CMK (cell line): Measurements from ENCODE around the gene ST6GAL2.

Experiments used
- DNase-seq: peaks from one replicate; pipeline ENCODE4 v3.0.0-alpha.2; 2010; ENCODE audit warnings: low read depth

Gene ST6GAL2

DNA sequence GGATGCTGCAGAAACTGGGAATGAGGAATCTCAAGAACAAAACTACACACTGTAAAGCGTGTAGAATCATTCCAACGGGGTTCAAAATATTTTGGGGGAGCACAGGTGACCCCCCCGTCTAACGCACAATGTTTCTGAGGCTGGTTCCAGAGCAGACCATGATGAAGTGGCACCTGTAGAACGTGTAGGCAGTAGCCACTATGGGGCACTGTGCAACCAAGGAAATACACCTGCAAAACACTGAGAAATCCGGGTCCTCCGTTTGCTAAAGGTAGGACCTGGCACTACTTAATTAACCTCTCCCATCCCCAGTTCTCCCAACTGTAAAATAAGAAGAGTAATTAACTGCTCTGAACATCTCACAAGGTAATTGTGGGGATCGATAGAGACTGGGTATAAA lies 22.6 kb downstream of the ST6GAL2 start:
- no peak for DNase-seq

GRCh38 chr2:106859498-106859897 lies 26.5 kb downstream of the ST6GAL2 start:
- no peak for DNase-seq

DNA sequence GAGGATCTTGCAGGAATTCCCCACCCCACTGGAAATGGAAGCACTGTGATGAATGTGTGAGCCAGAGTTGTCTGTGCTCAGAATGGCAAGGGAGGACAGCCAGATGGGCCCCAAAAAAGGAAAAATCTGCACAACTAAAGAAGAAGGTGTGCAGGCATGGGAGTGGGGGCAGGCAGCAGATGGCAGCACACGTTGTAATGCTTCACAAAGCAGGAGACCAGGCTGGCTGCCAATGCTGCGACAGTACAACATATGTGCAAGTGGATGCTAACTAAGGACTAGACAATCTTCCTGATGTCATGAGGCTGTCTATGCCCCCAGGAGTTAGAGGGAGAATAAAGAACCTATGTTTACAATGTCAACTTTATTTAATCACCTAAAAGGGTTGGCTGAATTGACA lies 27.2 kb downstream of the ST6GAL2 start:
- no peak for DNase-seq

DNA sequence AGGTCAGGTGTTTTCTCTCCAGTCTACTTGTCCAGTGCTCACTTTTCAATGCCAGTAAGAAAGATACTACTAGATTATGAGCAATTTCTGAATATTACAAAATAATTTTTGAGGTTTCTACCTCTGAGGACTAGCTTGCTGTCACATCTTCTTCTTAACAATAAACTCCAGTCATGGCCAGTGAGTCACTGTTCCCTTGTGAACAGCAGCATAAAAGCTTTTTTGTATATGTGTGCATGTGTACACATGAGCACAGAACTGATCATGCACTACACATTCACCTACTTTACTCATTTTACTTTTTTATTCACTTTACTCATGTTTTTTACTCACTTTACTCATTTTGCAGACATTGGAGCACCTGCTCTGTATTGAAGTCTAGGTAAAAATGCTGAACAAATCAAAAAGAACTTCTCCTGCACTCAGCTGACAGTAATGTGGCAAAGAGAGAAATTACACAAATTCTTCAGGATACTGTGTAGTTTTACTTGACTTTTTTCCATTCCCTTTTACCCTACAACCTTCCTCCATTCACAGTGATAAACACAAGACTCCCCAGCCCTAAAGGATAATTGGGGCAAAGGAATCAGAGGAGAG lies 28.0 kb downstream of the ST6GAL2 start:
- no peak for DNase-seq

- DNase-seq, result no peak
Observed at GRCh38 chr2:106853631-106854030, 32.3 kb downstream of the ST6GAL2 start.

DNA sequence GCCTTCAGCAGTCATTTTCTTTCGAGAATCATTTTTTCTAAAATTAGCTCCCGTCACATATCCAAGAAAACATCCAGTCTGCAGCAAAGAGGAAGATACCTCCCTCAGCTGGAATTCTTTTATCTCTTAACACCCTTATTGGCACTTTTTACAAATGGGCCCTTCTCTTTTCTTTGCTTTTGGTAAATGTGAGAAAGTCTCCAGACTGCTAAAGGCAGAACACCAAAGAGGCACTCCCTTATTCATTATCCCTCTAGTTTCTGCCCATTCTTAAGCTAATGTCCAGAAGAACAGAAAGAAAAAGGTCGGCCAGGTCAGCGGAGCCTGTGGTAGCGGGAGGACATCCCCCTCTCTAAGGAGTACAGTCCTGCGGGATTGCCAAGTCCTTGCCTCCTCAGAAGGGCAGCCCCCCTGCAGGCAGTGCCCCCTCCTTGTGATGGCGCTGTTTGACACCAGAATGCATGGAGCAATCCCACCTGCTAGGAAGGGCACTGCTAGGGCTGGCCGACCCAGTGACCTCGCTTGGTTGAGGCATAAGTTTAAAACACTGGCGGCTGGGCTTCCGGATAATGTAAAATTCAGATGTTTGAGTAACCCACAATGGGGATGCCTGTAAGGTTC lies 34.0 kb downstream of the ST6GAL2 start:
- no peak for DNase-seq

DNA sequence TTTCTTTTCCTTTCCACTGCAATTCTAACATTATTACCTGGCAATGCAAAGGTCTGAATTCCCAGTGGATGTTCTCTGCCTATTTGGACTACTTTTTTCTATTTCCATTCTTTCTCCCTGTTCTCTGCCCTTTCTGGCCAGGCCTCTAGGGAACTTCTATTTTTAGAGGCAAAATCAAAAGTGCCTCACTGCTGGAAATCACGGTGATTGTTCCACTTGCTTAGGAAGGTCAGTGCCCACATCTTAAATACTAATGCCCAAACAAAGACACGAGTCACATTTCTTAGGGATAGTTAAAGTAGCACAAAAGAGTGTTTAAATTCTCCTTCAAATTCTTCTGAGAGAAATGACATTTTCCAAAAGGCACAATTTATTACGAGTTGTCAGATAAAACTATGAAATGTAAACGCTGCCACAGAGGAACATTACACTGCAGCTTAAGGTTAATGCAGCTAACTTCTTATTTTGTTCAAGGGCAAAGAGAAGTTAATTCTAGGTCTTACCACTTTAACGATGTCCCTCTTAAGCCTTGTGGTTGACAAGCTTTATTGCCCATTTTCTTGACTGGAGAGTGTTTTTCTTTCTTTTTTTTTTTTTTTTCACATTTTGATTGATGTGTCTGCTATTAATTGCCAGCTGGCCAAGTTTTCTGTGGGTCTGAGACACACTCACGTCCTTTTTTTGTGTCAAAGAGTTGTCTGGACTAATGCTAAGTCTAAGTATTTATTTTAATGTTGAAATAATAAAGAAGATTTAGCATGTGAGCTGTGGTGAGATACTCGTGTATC lies 34.7 kb downstream of the ST6GAL2 start:
- no peak for DNase-seq

DNA sequence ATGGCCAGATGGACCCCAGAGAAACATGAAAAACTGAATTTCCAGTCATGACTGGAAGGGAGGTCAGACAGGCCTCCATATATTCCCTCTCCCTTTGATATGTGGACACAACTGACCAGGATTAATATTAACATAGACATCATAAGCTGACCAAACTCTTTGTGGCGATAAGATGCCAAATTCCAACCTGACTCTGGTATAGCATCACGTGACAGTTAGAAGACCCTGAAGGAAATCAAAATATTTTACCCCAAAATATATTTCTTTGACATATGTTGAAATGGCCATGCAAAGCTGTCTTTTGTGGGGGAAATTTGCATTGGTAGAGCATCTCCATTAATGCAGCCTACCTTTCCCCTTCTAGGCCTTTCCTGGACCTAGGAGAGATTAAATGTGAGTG lies 36.7 kb downstream of the ST6GAL2 start:
- no peak for DNase-seq

DNA sequence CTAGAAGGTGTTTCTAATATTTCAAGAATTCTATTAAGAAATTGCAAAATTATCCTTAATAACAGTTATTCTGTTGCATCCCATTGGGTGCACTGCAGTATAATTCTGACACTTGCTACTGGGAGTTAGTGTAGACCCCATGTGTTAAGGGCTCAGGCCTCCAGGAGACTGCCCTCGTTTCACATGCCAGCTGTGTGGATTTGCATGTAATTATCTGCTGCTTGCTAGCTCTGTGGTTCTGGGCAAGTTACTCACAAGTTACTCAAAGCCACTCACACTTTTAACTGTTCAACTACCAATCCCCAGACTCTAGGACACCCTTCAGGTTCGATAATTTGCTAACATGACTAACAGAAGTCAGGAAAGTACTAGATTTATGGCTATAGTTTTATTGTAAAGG lies 38.6 kb downstream of the ST6GAL2 start:
- no peak for DNase-seq

- no peak for DNase-seq
Observed at GRCh38 chr2:106845716-106846115, 40.3 kb downstream of the ST6GAL2 start.

- no peak for DNase-seq
Observed at GRCh38 chr2:106843910-106844250, 42.1 kb downstream of the ST6GAL2 start.

DNA sequence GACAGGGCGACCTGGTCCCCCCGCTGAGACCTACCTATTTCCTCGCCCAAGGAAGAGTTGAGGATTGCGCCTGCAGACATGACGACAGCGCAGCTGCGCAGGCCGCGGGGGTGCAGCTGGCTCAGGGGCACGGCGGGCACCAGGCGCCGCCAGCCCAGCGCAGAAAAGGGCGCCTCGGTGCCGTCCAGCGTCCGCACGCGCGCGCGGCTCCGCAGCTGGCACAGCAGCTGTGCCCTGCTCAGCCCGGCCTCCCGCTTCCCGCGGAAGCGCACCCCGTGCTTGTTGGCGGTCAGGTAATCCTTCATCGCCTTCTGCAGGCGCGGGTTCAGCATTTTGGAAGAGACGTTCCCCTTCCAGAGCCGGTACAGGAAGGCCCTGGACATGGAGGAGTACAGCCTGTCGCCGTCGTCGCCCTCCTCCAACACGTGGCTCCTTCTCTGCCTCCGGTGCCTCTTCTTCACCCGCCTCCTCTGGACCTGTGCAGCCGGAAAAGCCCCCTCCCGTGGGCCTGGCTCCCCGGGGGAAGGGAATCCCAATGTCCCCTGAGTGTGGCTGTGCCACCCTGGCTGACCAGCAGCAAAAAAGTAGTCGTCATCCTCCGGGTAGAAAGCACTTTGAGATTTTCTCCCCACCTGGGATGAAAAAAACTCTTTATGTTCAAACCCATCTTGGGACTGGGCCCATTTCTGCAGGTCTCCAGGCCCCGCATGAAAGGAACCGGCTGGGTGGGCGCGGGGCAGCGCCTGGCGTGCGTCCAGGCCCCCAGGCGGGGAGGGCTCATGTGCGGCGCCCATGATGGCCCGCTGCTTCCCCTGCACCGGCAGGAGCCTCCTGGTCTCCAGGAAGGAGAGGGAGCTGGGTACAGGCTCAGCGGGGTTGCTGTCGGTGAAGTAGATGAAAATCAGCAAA lies 42.7 kb downstream of the ST6GAL2 start:
- no peak for DNase-seq

GRCh38 chr2:106841886-106842645 lies 43.9 kb downstream of the ST6GAL2 start:
- no peak for DNase-seq

DNA sequence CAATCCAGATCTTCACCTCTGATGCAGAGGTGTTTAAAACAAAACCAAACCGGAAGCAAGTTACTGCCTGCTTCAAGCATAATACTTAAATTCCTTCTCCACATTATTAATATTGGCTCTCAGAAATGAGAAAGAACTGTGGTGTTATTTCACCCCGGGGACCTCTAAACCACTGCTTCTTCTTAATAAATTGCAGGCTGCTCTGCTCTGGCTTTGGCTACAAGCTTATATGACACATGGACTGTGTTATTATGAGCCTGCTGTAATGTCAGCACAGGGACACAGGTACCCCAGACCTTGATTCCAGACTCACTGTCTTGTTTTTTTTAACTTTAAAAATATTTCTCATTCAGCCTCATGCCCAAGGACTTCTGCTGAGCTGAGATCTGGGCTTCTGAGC lies 45.1 kb downstream of the ST6GAL2 start:
- no peak for DNase-seq

DNA sequence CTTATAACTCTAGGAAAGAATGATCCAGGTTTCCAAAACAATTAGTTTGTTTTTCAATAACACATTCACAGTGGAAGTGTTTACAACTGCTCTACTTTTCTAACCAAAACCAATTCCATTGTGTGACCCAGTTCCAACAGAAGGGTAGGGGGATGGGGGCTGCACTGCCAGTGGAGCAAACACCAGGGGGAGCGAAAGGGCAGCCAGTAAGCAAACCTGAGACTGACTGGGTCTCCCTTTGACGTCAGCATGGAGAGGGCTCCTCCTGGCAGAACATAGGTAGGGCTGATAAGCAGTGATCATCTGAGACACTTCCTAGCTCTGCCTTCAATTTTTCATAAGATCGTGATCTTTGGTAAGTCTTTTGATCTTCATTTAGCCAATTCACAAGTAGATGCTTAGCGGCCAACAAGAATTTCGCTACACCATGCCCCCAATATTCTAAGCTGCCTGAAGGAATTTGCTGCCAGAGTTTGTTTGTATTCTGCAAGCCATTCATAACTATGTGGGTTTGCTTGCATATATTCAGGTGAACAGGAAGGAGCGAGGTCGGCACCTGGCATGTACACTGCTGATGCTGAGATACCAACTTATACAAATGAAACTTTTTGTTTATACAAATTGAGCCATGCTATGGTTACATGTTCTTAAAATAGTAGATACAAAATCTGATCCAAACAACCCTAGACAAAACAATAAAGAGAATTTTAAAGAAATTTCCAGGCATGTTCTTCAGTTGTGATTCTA lies 45.9 kb downstream of the ST6GAL2 start:
- DNase-seq, result no peak

DNA sequence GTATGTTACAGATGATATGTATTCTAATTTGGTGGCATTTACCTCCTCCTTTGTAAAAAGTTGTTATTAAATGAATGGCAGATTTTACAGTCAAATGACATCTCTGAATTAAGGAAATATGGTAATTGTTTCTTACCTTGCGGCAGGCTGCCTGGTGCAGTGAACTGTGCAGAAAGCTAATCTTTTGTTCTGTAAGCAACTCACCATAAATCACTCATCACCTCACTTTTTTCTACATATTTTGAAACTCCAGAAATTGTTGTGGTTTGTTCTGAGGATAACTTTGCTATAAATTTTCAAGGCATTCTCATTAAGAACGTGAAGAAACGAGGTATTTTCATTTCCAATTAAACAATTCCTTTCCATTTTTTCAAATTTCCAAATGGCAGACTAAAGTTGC lies 52.7 kb downstream of the ST6GAL2 start:
- DNase-seq, result no peak

GRCh38 chr2:106831816-106832569 lies 54.0 kb downstream of the ST6GAL2 start:
- no peak for DNase-seq

DNA sequence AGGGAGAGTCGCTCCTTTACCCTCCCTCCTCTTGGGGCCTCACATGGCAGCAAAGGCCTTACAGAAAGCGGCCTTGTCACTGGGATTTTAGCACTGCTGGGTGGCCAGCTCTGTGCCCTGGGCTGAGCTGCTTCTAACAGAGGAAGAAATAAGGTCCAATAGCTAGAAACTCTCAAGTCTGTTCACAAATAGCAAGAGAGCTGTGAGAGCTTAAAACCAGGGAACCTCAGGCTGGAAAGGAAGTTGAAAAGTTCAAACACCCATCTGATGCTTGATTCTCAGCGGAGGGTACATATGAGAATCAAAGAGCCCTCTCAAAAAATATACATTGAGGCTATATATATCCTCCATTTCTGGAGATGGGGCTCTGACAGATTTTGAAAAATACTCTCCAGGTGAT lies 54.7 kb downstream of the ST6GAL2 start:
- DNase-seq, result no peak

DNA sequence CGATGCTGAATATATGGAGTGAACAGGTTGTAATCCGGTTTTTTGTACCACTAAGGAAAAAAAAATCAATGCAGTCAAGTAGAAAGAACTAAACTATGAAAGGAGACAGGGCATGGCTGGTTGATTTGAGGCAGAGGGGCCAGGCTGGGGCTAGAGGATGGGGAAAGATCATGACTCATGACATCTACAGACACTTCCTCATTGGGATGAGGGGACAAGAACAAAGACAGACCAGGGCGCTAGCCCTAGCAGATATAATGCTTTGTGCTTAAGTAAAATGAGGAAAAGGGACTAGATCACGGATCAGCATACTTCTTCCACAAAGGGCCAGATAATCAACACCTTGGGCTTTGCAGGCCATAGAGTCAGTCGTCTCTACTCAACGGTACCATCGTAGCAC lies 55.8 kb downstream of the ST6GAL2 start:
- no peak for DNase-seq

DNA sequence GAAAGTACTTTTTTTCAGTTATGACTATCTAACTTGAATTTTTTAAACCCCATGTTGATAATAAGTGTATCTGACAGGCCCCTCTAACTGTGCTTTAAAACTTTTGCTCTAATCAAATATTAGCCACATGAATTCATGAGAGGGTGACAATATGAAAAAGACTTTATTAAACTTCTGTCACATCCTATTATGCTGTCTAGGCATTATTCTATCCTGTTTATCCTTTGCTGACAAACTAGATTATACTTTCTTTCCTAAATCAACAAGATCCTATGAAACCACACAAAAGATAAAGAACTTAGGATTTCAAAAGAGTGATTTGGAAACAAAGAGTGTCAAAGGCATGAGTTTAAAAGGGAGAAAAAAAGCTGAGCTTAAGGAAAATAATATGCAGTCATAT lies 57.8 kb downstream of the ST6GAL2 start:
- no peak for DNase-seq
